ENCODE measurements around the gene VAMP5. TPM values are rescaled to one million over a fixed set of nuclear protein-coding genes. Genes with fewer than 3 reads are reported as not detected.
A peak's percentile ranks its signal among the peaks of the same experiment; 100 is the strongest.

VAMP5 gene
- total and polyA plus RNA-seq, 2 donors (not counting 1 experiment from before 2014, with no cell fraction given), result 16.9 to 28.6 TPM

DNA sequence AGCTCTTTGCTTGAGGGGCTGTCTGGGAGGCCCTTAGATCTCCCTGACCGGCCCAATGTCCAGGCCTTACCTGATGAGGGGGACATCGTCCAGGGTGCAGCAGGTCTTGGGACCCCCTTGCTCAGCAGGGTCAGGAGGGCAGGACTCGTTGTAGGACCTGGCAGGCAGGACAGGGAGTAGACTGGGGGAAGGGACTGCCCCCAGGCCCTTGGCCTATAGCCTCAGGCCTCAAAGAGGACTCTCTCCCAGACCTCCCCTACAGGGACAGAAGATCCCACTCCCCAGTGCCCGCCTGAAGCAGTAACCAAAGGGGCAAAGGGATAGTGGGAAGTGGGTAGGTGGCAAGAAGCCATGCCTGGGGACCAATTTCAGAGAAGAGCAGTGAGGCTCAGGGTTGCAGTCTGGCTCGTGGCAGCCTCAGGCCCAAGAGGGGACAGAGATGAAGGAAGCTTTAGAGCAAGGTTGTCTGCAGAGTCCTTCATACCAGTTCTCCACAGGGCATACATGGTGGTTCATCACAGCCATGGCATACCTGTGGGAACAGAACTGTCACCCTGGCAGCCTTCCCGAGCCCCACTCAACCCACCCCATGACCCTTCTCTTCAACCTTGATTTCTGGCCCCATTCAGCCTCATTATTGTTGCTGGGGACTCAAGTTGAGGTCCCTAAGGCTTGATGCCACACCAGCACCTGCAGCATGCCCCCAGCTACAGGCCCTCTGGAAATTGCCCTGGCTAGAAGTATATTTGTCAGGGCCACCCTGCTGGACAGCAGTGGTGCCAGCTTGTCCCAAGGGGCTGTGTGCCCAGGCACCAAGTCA lies 16.9 kb downstream of the VAMP5 start:
- Histone ChIP-seq H3K36me3 (replicated peaks in 1 of 2; ENCODE audit: control extremely low read depth in 1 of 2, control insufficient read depth in 1 of 2, extremely low read depth in 1 of 2, insufficient read depth in 2 of 2, low read length in 1 of 2) (peaks cover 0 to 32% of the 10 kb centered on the region in 2 experiments), H3K4me2 (replicated peaks; ENCODE audit: low read depth, low read length, poor library complexity, severe bottlenecking) (peak overlapping the region; percentile 80), H3K9me3 (ENCODE audit: control extremely low read depth in 1 of 3, control insufficient read depth in 2 of 3, insufficient read depth in 1 of 3, low read length in 2 of 3) (no peaks in the 10 kb centered on the region), H3K79me2 (ENCODE audit: control insufficient read depth, insufficient read depth, low read length) (peaks cover 31% of the 10 kb centered on the region), H3K4me3 (ENCODE audit: control extremely low read depth in 1 of 5, extremely low read depth in 1 of 5, insufficient read depth in 1 of 5, low read depth in 2 of 5, low read length in 4 of 5) (peak overlapping the region in 1 of 5 experiments; percentile 86), H2AFZ (ENCODE audit: insufficient read depth, low read depth, low read length, poor library complexity, severe bottlenecking) (no peak overlapping the region), H3K27me3 (replicated peaks in 1 of 4; ENCODE audit: control extremely low read depth in 1 of 4, control insufficient read depth in 3 of 4, insufficient read depth in 4 of 4, low read length in 3 of 4) (no peaks in the 10 kb centered on the region), H3K4me1 (ENCODE audit: control insufficient read depth in 2 of 2, insufficient read depth in 2 of 2, low read length in 2 of 2) (peaks cover 24 to 34% of the 10 kb centered on the region in 2 donors), H3K27ac (ENCODE audit: low read length in 2 of 2) (peak overlapping the region in 1 of 2 donors; percentile 74), H4K20me1 (ENCODE audit: control insufficient read depth, insufficient read depth, low read length, poor library complexity, severe bottlenecking) (peaks cover 24% of the 10 kb centered on the region), H3K9ac (ENCODE audit: low read length) (peak overlapping the region; percentile 71)
- H3K27me3 Mint-ChIP-seq, result no peaks in the 10 kb centered on the region
- ATAC-seq (ENCODE audit: low read depth), result no peak
- no peak for TF ChIP-seq EZH2 (IDR thresholded peaks at IDR 0.05; ENCODE audit: borderline replicate concordance, insufficient read depth, low read depth, low read length, poor library complexity, severe bottlenecking)
- TF ChIP-seq, protein P1, sequence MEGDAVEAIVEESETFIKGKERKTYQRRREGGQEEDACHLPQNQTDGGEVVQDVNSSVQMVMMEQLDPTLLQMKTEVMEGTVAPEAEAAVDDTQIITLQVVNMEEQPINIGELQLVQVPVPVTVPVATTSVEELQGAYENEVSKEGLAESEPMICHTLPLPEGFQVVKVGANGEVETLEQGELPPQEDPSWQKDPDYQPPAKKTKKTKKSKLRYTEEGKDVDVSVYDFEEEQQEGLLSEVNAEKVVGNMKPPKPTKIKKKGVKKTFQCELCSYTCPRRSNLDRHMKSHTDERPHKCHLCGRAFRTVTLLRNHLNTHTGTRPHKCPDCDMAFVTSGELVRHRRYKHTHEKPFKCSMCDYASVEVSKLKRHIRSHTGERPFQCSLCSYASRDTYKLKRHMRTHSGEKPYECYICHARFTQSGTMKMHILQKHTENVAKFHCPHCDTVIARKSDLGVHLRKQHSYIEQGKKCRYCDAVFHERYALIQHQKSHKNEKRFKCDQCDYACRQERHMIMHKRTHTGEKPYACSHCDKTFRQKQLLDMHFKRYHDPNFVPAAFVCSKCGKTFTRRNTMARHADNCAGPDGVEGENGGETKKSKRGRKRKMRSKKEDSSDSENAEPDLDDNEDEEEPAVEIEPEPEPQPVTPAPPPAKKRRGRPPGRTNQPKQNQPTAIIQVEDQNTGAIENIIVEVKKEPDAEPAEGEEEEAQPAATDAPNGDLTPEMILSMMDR (IDR thresholded peaks at IDR 0.05), result no peak
- CTCF ChIA-PET, result interaction anchor here (1.1 to 1.9 kb wide), 6 partner anchors 10 to 57 kb away, joined by 3 to 7 read pairs (median 4); no protein-coding TSS in a partner anchor
- peaks cover 34% of the 10 kb centered on the region for H3K4me1 Mint-ChIP-seq
- POLR2A ChIA-PET, result interaction anchor here (0.6 to 1.0 kb wide), 3 partner anchors 39 to 63 kb away, joined by 3 to 4 read pairs (median 3); partner anchors contain the start of gene MAT2A
- no peak for DNase-seq
- WGBS (ENCODE audit: insufficient coverage), result 96% methylated on average over 4 of the region's 6 CpGs
- H3K4me3 Mint-ChIP-seq, result peak overlapping the region; percentile 90
- intact Hi-C loops (cut with micrococcal nuclease), result loop anchor here (5.0 kb wide), 1 partner anchor 209 kb away; no protein-coding TSS in a partner anchor
- H3K27ac Mint-ChIP-seq, result peak overlapping the region; percentile 89
- no peaks in the 10 kb centered on the region for H3K9me3 Mint-ChIP-seq (ENCODE audit: insufficient read depth)

Measured in B cell (primary cell).